Coronary artery (tissue), 2 donors: ENCODE data around the gene NFATC2.

Experiments
- DNase-seq: peaks from one replicate; pipeline ENCODE4 v3.0.0-alpha.2; 2017; ENCODE audit warnings: low spot score
- H3K27ac ChIP-seq, 2 donors: fragments of 200-600 bp; sonication (generic); one replicate each; pipeline ENCODE4 v1.5.1; 2016 to 2019
- H3K4me3 ChIP-seq: fragments of 200-600 bp; sonication (generic); 2 replicates; pipeline ENCODE4 v1.5.1; 2016; ENCODE audit warnings: mild to moderate bottlenecking, moderate library complexity
- CTCF ChIP-seq: fragments of 200-600 bp; sonication (generic); IDR thresholded peaks from one replicate; pipeline ENCODE4 v1.5.1; 2019; ENCODE audit warnings: antibody characterized with exemption

NFATC2 gene

GRCh38 chr20:51384875-51385274, 157.6 kb downstream of the NFATC2 start:
- no peak for DNase-seq
- no peak overlapping the region for H3K27ac ChIP-seq
- no peak for TF ChIP-seq CTCF
- no peak overlapping the region for H3K4me3 ChIP-seq

- DNase-seq: no peak
- Histone ChIP-seq H3K4me3 (no peak overlapping the region), H3K27ac (no peak overlapping the region)
- no peak for TF ChIP-seq CTCF
Observed at GRCh38 chr20:51383891-51384510, 158.5 kb downstream of the NFATC2 start.

GRCh38 chr20:51382986-51383821, 159.3 kb downstream of the NFATC2 start:
- H3K27ac ChIP-seq: no peak overlapping the region
- TF ChIP-seq CTCF: no peak
- no peak for DNase-seq
- H3K4me3 ChIP-seq: no peak overlapping the region

GRCh38 chr20:51382111-51382985, 160.2 kb downstream of the NFATC2 start:
- DNase-seq: no peak
- H3K4me3 ChIP-seq: no peak overlapping the region
- no peak overlapping the region for H3K27ac ChIP-seq
- no peak for TF ChIP-seq CTCF

- Histone ChIP-seq H3K27ac (no peak overlapping the region), H3K4me3 (no peak overlapping the region)
- TF ChIP-seq CTCF: no peak
- DNase-seq: no peak
Observed at GRCh38 chr20:51381557-51381956, 161.0 kb downstream of the NFATC2 start.

- no peak overlapping the region for H3K27ac ChIP-seq
- no peak for TF ChIP-seq CTCF
- H3K4me3 ChIP-seq: no peak overlapping the region
- DNase-seq: no peak
Observed at GRCh38 chr20:51380401-51381385, 161.8 kb downstream of the NFATC2 start.
